ENCODE data around the gene GIN1.
A peak's percentile ranks its signal among the peaks of the same experiment; 100 is the strongest.

GIN1 gene

GRCh38 chr5:103120607-103121200, 766 bp upstream of the GIN1 start:
- no peaks in the 10 kb centered on the region for H3K27me3 Mint-ChIP-seq
- H3K4me1 Mint-ChIP-seq, result peaks cover 56% of the 10 kb centered on the region
- H3K9me3 Mint-ChIP-seq, result no peaks in the 10 kb centered on the region
- H3K36me3 Mint-ChIP-seq, result peaks cover 7% of the 10 kb centered on the region
- peak overlapping the region; percentile 30 for H3K27ac Mint-ChIP-seq
- peak overlapping the region; percentile 95 for H3K4me3 Mint-ChIP-seq

- H3K27ac Mint-ChIP-seq, result peak overlapping the region; percentile 98
- peak overlapping the region; percentile 95 for H3K4me3 Mint-ChIP-seq
- H3K4me1 Mint-ChIP-seq, result peaks cover 53% of the 10 kb centered on the region
- H3K27me3 Mint-ChIP-seq, result no peaks in the 10 kb centered on the region
- no peaks in the 10 kb centered on the region for H3K9me3 Mint-ChIP-seq
- H3K36me3 Mint-ChIP-seq, result peaks cover 6% of the 10 kb centered on the region
Measured at GRCh38 chr5:103119070-103119764, 721 bp downstream of the GIN1 start.

- Mint-ChIP-seq H3K36me3 (peaks cover 4% of the 10 kb centered on the region), H3K27me3 (no peaks in the 10 kb centered on the region), H3K4me3 (no peak overlapping the region), H3K4me1 (peaks cover 58% of the 10 kb centered on the region), H3K27ac (no peak overlapping the region), H3K9me3 (no peaks in the 10 kb centered on the region)
Measured at GRCh38 chr5:103117471-103117991, 2.4 kb downstream of the GIN1 start.

GRCh38 chr5:103114440-103114839, 5.5 kb downstream of the GIN1 start:
- Mint-ChIP-seq H3K36me3 (peaks cover 2% of the 10 kb centered on the region), H3K4me3 (no peak overlapping the region), H3K4me1 (peaks cover 67% of the 10 kb centered on the region), H3K9me3 (no peaks in the 10 kb centered on the region), H3K27ac (peak overlapping the region; percentile 15), H3K27me3 (no peaks in the 10 kb centered on the region)

GRCh38 chr5:103112910-103113309, 7.0 kb downstream of the GIN1 start:
- H3K4me1 Mint-ChIP-seq, result peaks cover 59% of the 10 kb centered on the region
- no peak overlapping the region for H3K4me3 Mint-ChIP-seq

GRCh38 chr5:103111468-103111867, 8.5 kb downstream of the GIN1 start:
- H3K36me3 Mint-ChIP-seq, result peaks cover 5% of the 10 kb centered on the region
- H3K27me3 Mint-ChIP-seq, result no peaks in the 10 kb centered on the region
- H3K4me1 Mint-ChIP-seq, result peaks cover 53% of the 10 kb centered on the region
- peak overlapping the region; percentile 61 for H3K27ac Mint-ChIP-seq
- no peaks in the 10 kb centered on the region for H3K9me3 Mint-ChIP-seq
- peak overlapping the region; percentile 47 for H3K4me3 Mint-ChIP-seq

More at GRCh38 chr5:103112910-103113309, 7.0 kb downstream of the GIN1 start:
- no peaks in the 10 kb centered on the region for H3K27me3 Mint-ChIP-seq
- H3K9me3 Mint-ChIP-seq, result no peaks in the 10 kb centered on the region
- H3K36me3 Mint-ChIP-seq, result peaks cover 5% of the 10 kb centered on the region
- H3K27ac Mint-ChIP-seq, result no peak overlapping the region

- Mint-ChIP-seq H3K4me1 (peaks cover 51% of the 10 kb centered on the region), H3K36me3 (peaks cover 4% of the 10 kb centered on the region), H3K9me3 (no peaks in the 10 kb centered on the region), H3K4me3 (no peak overlapping the region), H3K27ac (no peak overlapping the region), H3K27me3 (no peaks in the 10 kb centered on the region)
Measured at GRCh38 chr5:103110403-103110802, 9.5 kb downstream of the GIN1 start.

GRCh38 chr5:103109277-103109676, 10.7 kb downstream of the GIN1 start:
- peaks cover 43% of the 10 kb centered on the region for H3K4me1 Mint-ChIP-seq
- no peak overlapping the region for H3K27ac Mint-ChIP-seq
- no peaks in the 10 kb centered on the region for H3K27me3 Mint-ChIP-seq
- no peak overlapping the region for H3K4me3 Mint-ChIP-seq
- peaks cover 7% of the 10 kb centered on the region for H3K36me3 Mint-ChIP-seq
- no peaks in the 10 kb centered on the region for H3K9me3 Mint-ChIP-seq

- Mint-ChIP-seq H3K9me3 (no peaks in the 10 kb centered on the region), H3K27ac (no peak overlapping the region), H3K4me3 (no peak overlapping the region), H3K4me1 (peaks cover 35% of the 10 kb centered on the region), H3K27me3 (no peaks in the 10 kb centered on the region), H3K36me3 (peaks cover 8% of the 10 kb centered on the region)
Measured at GRCh38 chr5:103108086-103108485, 11.9 kb downstream of the GIN1 start.

GRCh38 chr5:103102234-103102633, 17.7 kb downstream of the GIN1 start:
- Mint-ChIP-seq H3K4me1 (no peaks in the 10 kb centered on the region), H3K36me3 (peaks cover 15% of the 10 kb centered on the region), H3K4me3 (no peak overlapping the region), H3K9me3 (no peaks in the 10 kb centered on the region), H3K27me3 (no peaks in the 10 kb centered on the region), H3K27ac (no peak overlapping the region)

GRCh38 chr5:103101079-103101750, 18.7 kb downstream of the GIN1 start:
- H3K4me3 Mint-ChIP-seq, result no peak overlapping the region
- no peaks in the 10 kb centered on the region for H3K27me3 Mint-ChIP-seq
- no peaks in the 10 kb centered on the region for H3K9me3 Mint-ChIP-seq
- H3K27ac Mint-ChIP-seq, result no peak overlapping the region
- H3K36me3 Mint-ChIP-seq, result peaks cover 20% of the 10 kb centered on the region
- no peaks in the 10 kb centered on the region for H3K4me1 Mint-ChIP-seq

GRCh38 chr5:103098993-103099392, 20.9 kb downstream of the GIN1 start:
- no peaks in the 10 kb centered on the region for H3K4me1 Mint-ChIP-seq
- no peak overlapping the region for H3K4me3 Mint-ChIP-seq
- peaks cover 25% of the 10 kb centered on the region for H3K36me3 Mint-ChIP-seq
- no peaks in the 10 kb centered on the region for H3K27me3 Mint-ChIP-seq
- H3K27ac Mint-ChIP-seq, result no peak overlapping the region
- no peaks in the 10 kb centered on the region for H3K9me3 Mint-ChIP-seq

GRCh38 chr5:103094737-103095136, 25.2 kb downstream of the GIN1 start:
- H3K4me1 Mint-ChIP-seq, result no peaks in the 10 kb centered on the region
- no peaks in the 10 kb centered on the region for H3K9me3 Mint-ChIP-seq
- no peak overlapping the region for H3K4me3 Mint-ChIP-seq
- peaks cover 35% of the 10 kb centered on the region for H3K36me3 Mint-ChIP-seq
- H3K27me3 Mint-ChIP-seq, result no peaks in the 10 kb centered on the region
- H3K27ac Mint-ChIP-seq, result no peak overlapping the region

- Mint-ChIP-seq H3K27ac (no peak overlapping the region), H3K4me1 (no peaks in the 10 kb centered on the region), H3K9me3 (no peaks in the 10 kb centered on the region), H3K4me3 (no peak overlapping the region), H3K27me3 (no peaks in the 10 kb centered on the region), H3K36me3 (peaks cover 39% of the 10 kb centered on the region)
Measured at GRCh38 chr5:103093727-103094126, 26.2 kb downstream of the GIN1 start.

- Mint-ChIP-seq H3K4me3 (no peak overlapping the region), H3K27ac (no peak overlapping the region), H3K4me1 (no peaks in the 10 kb centered on the region), H3K27me3 (no peaks in the 10 kb centered on the region), H3K9me3 (no peaks in the 10 kb centered on the region), H3K36me3 (peaks cover 41% of the 10 kb centered on the region)
Measured at GRCh38 chr5:103092676-103093075, 27.3 kb downstream of the GIN1 start.

- H3K4me3 Mint-ChIP-seq, result no peak overlapping the region
- H3K27me3 Mint-ChIP-seq, result no peaks in the 10 kb centered on the region
- H3K27ac Mint-ChIP-seq, result no peak overlapping the region
- peaks cover 44% of the 10 kb centered on the region for H3K36me3 Mint-ChIP-seq
- H3K9me3 Mint-ChIP-seq, result peaks cover 8% of the 10 kb centered on the region
- H3K4me1 Mint-ChIP-seq, result no peaks in the 10 kb centered on the region
Measured at GRCh38 chr5:103090791-103091190, 29.1 kb downstream of the GIN1 start.
